ENCODE measurements around the gene TCF4. TPM values are rescaled to one million over a fixed set of nuclear protein-coding genes. Genes with fewer than 3 reads are reported as not detected.

TCF4 gene
- total and polyA plus RNA-seq, 2 experiments from 2014 or later, result 77.7 to 89.2 TPM

GRCh38 chr18:55576001-55576400, 12.0 kb downstream of the TCF4 start:
- Histone ChIP-seq H2AFZ (no peak overlapping the region), H4K20me1 (replicated peaks; ENCODE audit: insufficient read depth) (peaks cover 5% of the 10 kb centered on the region; the same call in 1 of the 2 replicates), H3K4me2 (no peak overlapping the region), H3K79me2 (replicated peaks; ENCODE audit: insufficient read depth) (peaks cover 97% of the 10 kb centered on the region), H3K9me2 (ENCODE audit: insufficient read depth) (no peaks in the 10 kb centered on the region), H3K27ac (ENCODE audit: low read depth) (no peak overlapping the region), H3F3A (replicated peaks; ENCODE audit: low read depth) (no peaks in the 10 kb centered on the region), H3K4me3 (no peak overlapping the region), H3K4me1 (ENCODE audit: insufficient read depth) (peaks cover 42% of the 10 kb centered on the region), H3K36me3 (ENCODE audit: insufficient read depth) (no peaks in the 10 kb centered on the region), H3K27me3 (ENCODE audit: insufficient read depth) (no peaks in the 10 kb centered on the region)
- ATAC-seq (no peak), DNase-seq (ENCODE audit: low spot score) (no peak)
- Mint-ChIP-seq H3K9me3 (no peaks in the 10 kb centered on the region), H3K4me3 (no peak overlapping the region), H3K27ac (no peak overlapping the region), H3K36me3 (ENCODE audit: low read depth) (no peaks in the 10 kb centered on the region; the same call in 1 of the 3 replicates), H3K4me1 (peaks cover 74% of the 10 kb centered on the region), H3K27me3 (ENCODE audit: insufficient read depth, low read depth, poor library complexity) (no peaks in the 10 kb centered on the region)
- TF ChIP-seq CREB1 (CRISPR knock-in tag; IDR thresholded peaks at IDR 0.05; ENCODE audit: low read depth) (no peak), ZNF114 (CRISPR knock-in tag; IDR thresholded peaks at IDR 0.05) (no peak), NANOG (IDR thresholded peaks at IDR 0.05; ENCODE audit: borderline replicate concordance) (no peak), CTCF (conservative IDR thresholded peaks at IDR 0.05; ENCODE audit: low read depth in 2 of 2) (no peak), ZNF462 (CRISPR knock-in tag; IDR thresholded peaks at IDR 0.05) (no peak), EZH2phosphoT487 (IDR thresholded peaks at IDR 0.05; ENCODE audit: unreplicated experiment) (no peak), STAT1 (IDR thresholded peaks at IDR 0.05; ENCODE audit: unreplicated experiment) (no peak), EZH2 (IDR thresholded peaks at IDR 0.05; ENCODE audit: low read depth, unreplicated experiment) (no peak), POLR2AphosphoS5 (IDR thresholded peaks at IDR 0.05; ENCODE audit: low read depth) (no peak), ZNF331 (CRISPR knock-in tag; IDR thresholded peaks at IDR 0.05; ENCODE audit: low read depth) (no peak), ETS1 (IDR thresholded peaks at IDR 0.05) (no peak), REST (IDR thresholded peaks at IDR 0.05; ENCODE audit: unreplicated experiment) (no peak)

Measured in GM23338 (cell line).